Transverse colon (tissue), 4 donors: ENCODE data around the gene RWDD1. TPM values are rescaled to one million over a fixed set of nuclear protein-coding genes. Genes with fewer than 3 reads are reported as not detected.

Experiments
- DNase-seq: peaks from one replicate; pipeline ENCODE4 v3.0.0-alpha.2; 2019
- H3K27ac ChIP-seq, 4 donors: fragments of 200-600 bp; sonication (generic); 2 replicates each; pipeline ENCODE4 v1.5.1; 2016 to 2018; ENCODE audit warnings: inconsistent platforms in 4 of 4
- H3K27me3 ChIP-seq: fragments of 200-600 bp; sonication (generic); 2 replicates; pipeline ENCODE4 v1.5.1; 2017; ENCODE audit warnings: inconsistent platforms
- H3K36me3 ChIP-seq, 4 donors: fragments of 200-600 bp; sonication (generic); 2 replicates each; pipeline ENCODE4 v1.5.1; 2017 to 2019; ENCODE audit warnings: inconsistent platforms in 4 of 4
- H3K4me1 ChIP-seq, 4 donors: fragments of 200-600 bp; sonication (generic); 2 replicates each; pipeline ENCODE4 v1.5.1; 2017 to 2020; ENCODE audit warnings: inconsistent platforms in 4 of 4
- H3K4me3 ChIP-seq, 4 donors: fragments of 200-600 bp; sonication (generic); 1 replicate in 1 of 4; 2 replicates in 3 of 4; pipeline versions ENCODE4 v1.5.1 to v1.6.1; 2017 to 2019; ENCODE audit warnings: inconsistent platforms in 4 of 4
- H3K9me3 ChIP-seq, 2 donors: fragments of 200-600 bp; sonication (generic); 2 replicates each; pipeline ENCODE4 v1.5.1; 2017 to 2019; ENCODE audit warnings: inconsistent platforms in 2 of 2
- CTCF ChIP-seq, 5 experiments: fragments of 200-600 bp in 3 of 5; fragments of 450-650 bp in 2 of 5; sonication (generic) in 3 of 5; IDR thresholded peaks; 1 replicate in 2 of 5; 2 replicates in 3 of 5; pipeline ENCODE4 v1.5.1; 2016 to 2017; ENCODE audit warnings: antibody characterized with exemption in 5 of 5, inconsistent platforms in 3 of 5, mild to moderate bottlenecking in 2 of 5, moderate library complexity in 1 of 5
- EP300 ChIP-seq: sonication (generic); formaldehyde crosslinking; IDR thresholded peaks from one replicate; pipeline ENCODE4 v1.6.1; 2017; ENCODE audit warnings: antibody characterized with exemption, low read depth
- POLR2A ChIP-seq: fragments of 450-650 bp; IDR thresholded peaks from one replicate; pipeline ENCODE4 v1.6.1; 2016; ENCODE audit warnings: antibody characterized with exemption, mild to moderate bottlenecking, moderate library complexity
- POLR2AphosphoS5 ChIP-seq, 3 donors: sonication (generic); formaldehyde crosslinking; IDR thresholded peaks; one replicate each; pipeline ENCODE4 v1.6.1; 2016; ENCODE audit warnings: antibody characterized with exemption in 3 of 3
- WGBS, 2 donors: methylation state at CpG; one replicate each; pipeline ENCODE4 v1.1.5; 2018; ENCODE audit warnings: low coverage in 1 of 2; 5-methylcytosine and 5-hydroxymethylcytosine counted together
- in situ Hi-C, 4 donors: fragments of 200-750 bp; cut with MboI; loops; one replicate each; pipeline versions ENCODE4 v1.15.0 to v1.15.1; 2017; ENCODE audit warnings: low sequenced_read_pairs in 3 of 4, low pct_ligation_motif_present in 1 of 4, low pct_unique_long_range_greater_than_20kb in 1 of 4
- intact Hi-C: fragments of 100-400 bp; cut with DNase I; formaldehyde crosslinking; loops from one replicate; pipeline ENCODE4 v1.15.1; 2023; ENCODE audit warnings: low total_unique reads
- total RNA-seq, 4 donors: library from RNA; depleted of rRNA; stranded (reverse); fragments of >200 nt; gene quantifications; one replicate each; pipeline ENCODE4 v1.1.0, GENCODE V29; 2016

The RWDD1 gene
- total RNA-seq, 4 donors from 2014 or later = 16.7 to 37.2 (median 30.3) TPM

GRCh38 chr6:116556814-116557415 lies 14.4 kb upstream of the RWDD1 start:
- no peak overlapping the region for H3K27ac ChIP-seq
- H3K36me3 ChIP-seq = no peaks in the 10 kb centered on the region
- H3K4me1 ChIP-seq = peaks cover 0 to 4% (median 0%) of the 10 kb centered on the region in 4 donors
- H3K27me3 ChIP-seq = peaks cover 12% of the 10 kb centered on the region
- in situ Hi-C loops = no loop called here
- TF ChIP-seq EP300 (no peak), POLR2AphosphoS5 (IDR thresholded peaks at IDR 0.05) (no peak), CTCF (IDR thresholded peaks at IDR 0.05) (no peak), POLR2A (no peak)
- intact Hi-C loops = no loop called here
- H3K9me3 ChIP-seq = no peaks in the 10 kb centered on the region
- WGBS, 2 donors = 91 to 93% methylated on average over 5 of the region's 5 CpGs
- no peak for DNase-seq
- H3K4me3 ChIP-seq = no peak overlapping the region

DNA sequence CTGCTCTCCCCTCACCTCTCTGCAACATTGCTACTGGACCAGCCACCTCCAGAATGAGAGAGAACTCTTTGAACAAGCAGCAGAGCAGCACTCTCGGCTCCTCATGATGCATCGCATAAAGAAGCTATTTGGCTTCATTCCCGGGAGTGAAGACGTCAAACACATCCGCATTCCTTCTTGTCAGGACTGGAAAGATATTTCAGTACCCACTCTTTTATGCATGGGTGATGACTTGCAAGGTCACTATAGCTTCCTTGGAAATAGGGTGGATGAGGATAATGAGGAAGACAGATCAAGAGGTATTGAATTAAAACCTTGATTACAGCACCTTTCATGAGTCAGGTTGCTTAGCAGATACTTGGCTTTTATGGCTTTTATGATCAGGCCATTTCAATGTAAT lies 13.4 kb upstream of the RWDD1 start:
- no peak overlapping the region for H3K4me3 ChIP-seq
- no peaks in the 10 kb centered on the region for H3K9me3 ChIP-seq
- H3K4me1 ChIP-seq = peaks cover 0 to 4% (median 0%) of the 10 kb centered on the region in 4 donors
- WGBS, 2 donors = 37% methylated on average over 5 of the region's 5 CpGs; no CpG with 5 or more reads in 1 of the 2 donors
- intact Hi-C loops = no loop called here
- H3K36me3 ChIP-seq = no peaks in the 10 kb centered on the region
- DNase-seq = no peak
- H3K27me3 ChIP-seq = peaks cover 5% of the 10 kb centered on the region
- H3K27ac ChIP-seq = no peak overlapping the region
- peak in 2 of 3 donors; percentile 22 to 27 for TF ChIP-seq POLR2AphosphoS5 (IDR thresholded peaks at IDR 0.05)
- no peak for TF ChIP-seq POLR2A
- in situ Hi-C loops = no loop called here

DNA sequence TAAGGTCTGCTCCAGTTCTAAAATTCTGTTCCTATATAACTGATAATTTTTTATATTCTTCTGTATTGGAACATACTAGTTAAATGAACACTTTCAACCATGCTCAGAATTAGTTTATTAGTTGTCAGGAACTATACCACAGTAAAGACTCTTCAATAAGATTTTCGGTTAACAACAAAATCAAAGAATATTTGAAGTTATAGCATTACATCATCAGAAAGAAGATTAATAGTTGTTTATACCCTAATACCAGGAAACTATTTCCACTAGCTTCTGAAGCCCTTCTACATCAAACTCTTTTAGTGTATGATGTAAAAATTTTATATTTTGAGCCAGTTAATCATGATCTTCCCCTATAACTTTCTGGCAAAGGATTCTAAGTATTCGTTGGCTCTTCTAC lies 11.2 kb upstream of the RWDD1 start:
- 79 to 81% methylated on average over 2 of the region's 2 CpGs for WGBS, 2 donors
- no peak for TF ChIP-seq POLR2AphosphoS5 (IDR thresholded peaks at IDR 0.05)
- intact Hi-C loops = no loop called here
- Histone ChIP-seq H3K9me3 (no peaks in the 10 kb centered on the region), H3K27me3 (peaks cover 9% of the 10 kb centered on the region), H3K27ac (no peak overlapping the region), H3K36me3 (no peaks in the 10 kb centered on the region), H3K4me1 (peaks cover 0 to 5% (median 0%) of the 10 kb centered on the region in 4 donors), H3K4me3 (no peak overlapping the region)
- in situ Hi-C loops = no loop called here
- DNase-seq = no peak

DNA sequence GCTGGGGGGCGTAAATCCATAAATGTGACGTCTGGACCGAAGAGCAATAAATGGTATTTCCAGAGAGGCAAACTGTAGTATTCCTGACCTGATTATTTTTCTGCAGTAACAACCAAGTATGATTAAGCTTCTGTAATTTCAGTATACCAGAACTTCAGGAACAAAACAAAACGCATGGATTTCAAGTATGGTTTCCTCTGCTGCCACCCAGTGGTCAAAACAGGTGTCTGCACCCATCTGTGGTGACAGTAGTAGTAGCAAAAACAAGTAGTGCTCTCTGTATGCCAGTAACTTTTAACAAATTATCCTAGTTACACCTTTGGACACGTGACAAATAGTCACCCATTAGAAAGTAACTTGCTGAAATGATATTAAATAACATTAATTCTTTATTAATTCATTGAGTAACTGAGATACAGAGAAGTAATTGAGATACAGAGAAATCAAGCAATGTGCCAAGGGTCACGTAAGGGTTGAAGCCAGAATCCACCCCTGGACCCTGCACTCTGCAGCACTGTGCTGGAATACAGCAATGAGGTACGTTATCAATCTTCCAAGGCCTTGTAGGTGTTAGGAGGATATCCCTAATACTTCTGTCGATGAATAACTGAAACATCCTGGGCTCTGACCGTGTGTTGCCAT lies 9.8 kb upstream of the RWDD1 start:
- intact Hi-C loops (no loop called here), in situ Hi-C loops (no loop called here)
- Histone ChIP-seq H3K4me3 (peak overlapping the region in 1 of 4 donors; percentile 33), H3K4me1 (peaks cover 0 to 7% (median 0%) of the 10 kb centered on the region in 4 donors), H3K36me3 (no peaks in the 10 kb centered on the region), H3K9me3 (no peaks in the 10 kb centered on the region), H3K27ac (no peak overlapping the region), H3K27me3 (peaks cover 18% of the 10 kb centered on the region)
- WGBS, 2 donors = 43 to 44% methylated on average over 4 to 9 of the region's 9 CpGs
- no peak for TF ChIP-seq POLR2AphosphoS5 (IDR thresholded peaks at IDR 0.05)
- TF ChIP-seq CTCF (IDR thresholded peaks at IDR 0.05) = peak; percentile 77 to 95 (median 87)
- DNase-seq = peak; percentile 75

GRCh38 chr6:116562019-116562403 lies 9.3 kb upstream of the RWDD1 start:
- intact Hi-C loops = no loop called here
- Histone ChIP-seq H3K4me3 (no peak overlapping the region), H3K9me3 (no peaks in the 10 kb centered on the region), H3K27me3 (peaks cover 18% of the 10 kb centered on the region), H3K4me1 (peaks cover 0 to 7% (median 0%) of the 10 kb centered on the region in 4 donors), H3K36me3 (no peaks in the 10 kb centered on the region), H3K27ac (no peak overlapping the region)
- 91% methylated on average over 4 of the region's 4 CpGs for WGBS, 2 donors
- TF ChIP-seq CTCF (IDR thresholded peaks at IDR 0.05) = no peak
- no peak for TF ChIP-seq POLR2AphosphoS5 (IDR thresholded peaks at IDR 0.05)
- no peak for TF ChIP-seq POLR2A
- TF ChIP-seq EP300 = no peak
- no peak for DNase-seq
- in situ Hi-C loops = no loop called here
